ENCODE data around the gene ARL16. TPM values are rescaled to one million over a fixed set of nuclear protein-coding genes. Genes with fewer than 3 reads are reported as not detected.

Gene ARL16
- total and polyA plus RNA-seq, 2 of the 4 experiments (the other 2 are of a cell fraction): 51.1 to 77.9 TPM

GRCh38 chr17:81659038-81659437, 24.6 kb downstream of the ARL16 start:
- dilution Hi-C loops (cut with HindIII; ENCODE audit: low sequenced_read_pairs, unreplicated experiment): no loop called here
- intact Hi-C loops (cut with micrococcal nuclease): no loop called here

More at GRCh38 chr17:81659038-81659437, 24.6 kb downstream of the ARL16 start:
- Histone ChIP-seq H3K9me3 (ENCODE audit: control insufficient read depth, insufficient read depth, low read length) (no peaks in the 10 kb centered on the region), H3K18ac (ENCODE audit: low read depth, low read length) (no peak overlapping the region), H3K14ac (replicated peaks; ENCODE audit: low read depth, low read length) (no peak overlapping the region), H2AK5ac (ENCODE audit: low read depth, low read length) (no peak overlapping the region), H3K27ac (ENCODE audit: insufficient read depth, low read length) (no peak overlapping the region), H3K9me1 (ENCODE audit: insufficient read depth, low read length) (peaks cover 3% of the 10 kb centered on the region; the same call in 1 of the 2 replicates), H4K91ac (ENCODE audit: insufficient read depth, low read depth, low read length) (no peak overlapping the region), H3K56ac (ENCODE audit: extremely low read depth, insufficient read depth, low read length) (no peak overlapping the region), H2AK9ac (replicated peaks; ENCODE audit: low read depth, low read length, poor library complexity) (no peak overlapping the region), H2BK20ac (ENCODE audit: low read depth, low read length) (no peak overlapping the region), H4K5ac (ENCODE audit: low read depth, low read length) (no peak overlapping the region), H3K36me3 (ENCODE audit: control insufficient read depth, insufficient read depth, low read length) (peaks cover under 1% of the 10 kb centered on the region; the same call in 1 of the 2 replicates), H3K4me2 (ENCODE audit: low read depth, low read length) (no peak overlapping the region), H2BK120ac (ENCODE audit: low read depth, low read length) (no peak overlapping the region), H2BK15ac (ENCODE audit: low read depth, low read length) (no peak overlapping the region), H3K4me1 (ENCODE audit: control insufficient read depth, insufficient read depth, low read length) (no peaks in the 10 kb centered on the region), H3K4me3 (ENCODE audit: insufficient read depth, low read depth, low read length) (no peak overlapping the region), H3K9ac (ENCODE audit: low read depth, low read length) (no peak overlapping the region), H4K20me1 (ENCODE audit: insufficient read depth, low read length) (no peaks in the 10 kb centered on the region), H2BK5ac (ENCODE audit: low read depth, low read length, poor library complexity, severe bottlenecking) (no peak overlapping the region), H3K23ac (ENCODE audit: low read depth, low read length) (no peak overlapping the region), H4K8ac (ENCODE audit: low read depth in 2 of 2, low read length in 2 of 2) (no peak overlapping the region), H3K79me1 (ENCODE audit: low read depth in 1 of 2, low read length in 2 of 2) (peaks cover 0 to 3% of the 10 kb centered on the region in 2 experiments; a peak in 1 of 4 replicates), H2AFZ (replicated peaks; ENCODE audit: low read length, poor library complexity) (no peak overlapping the region), H3K27me3 (ENCODE audit: control insufficient read depth, insufficient read depth, low read length) (no peaks in the 10 kb centered on the region), H3K4ac (ENCODE audit: low read depth, low read length) (no peak overlapping the region)
- ChIA-PET CTCF (interaction anchor here (0.7 kb wide), 1 partner anchor 353 kb away, joined by 4 read pairs; no protein-coding TSS in a partner anchor), POLR2A (ENCODE audit: unreplicated experiment) (no interaction called here)
- WGBS, 2 experiments (ENCODE audit: extremely low coverage in 2 of 2, insufficient read length in 1 of 2): 100% methylated on average over 1 of the region's 5 CpGs; no CpG with 5 or more reads in 1 of the 2 experiments
- ATAC-seq (ENCODE audit: low read depth): no peak
- no TSS peak for BruUV-seq (replicated peaks)
- no peak for DNase-seq
- in situ Hi-C loops (cut with MboI; ENCODE audit: low sequenced_read_pairs): no loop called here
- TF ChIP-seq RFX5 (IDR thresholded peaks at IDR 0.05; ENCODE audit: low read depth, low read length) (no peak), MAZ (IDR thresholded peaks at IDR 0.05; ENCODE audit: borderline replicate concordance, low read depth, low read length) (no peak), USF2 (IDR thresholded peaks at IDR 0.05; ENCODE audit: low read depth, low read length) (no peak), FOS (IDR thresholded peaks at IDR 0.05; ENCODE audit: low read depth, low read length) (no peak), RAD21 (IDR thresholded peaks at IDR 0.05; ENCODE audit: low read length) (no peak)

Measured in IMR-90 (cell line).